Uterus (tissue), 4 donors: ENCODE results near the gene DSTN. TPM values are rescaled to one million over a fixed set of nuclear protein-coding genes. Genes with fewer than 3 reads are reported as not detected.

Experiments
- DNase-seq, 2 donors: peaks; one replicate each; pipeline ENCODE4 v3.0.0-alpha.2; 2019 to 2020
- H3K27ac ChIP-seq, 2 donors: fragments of 200-600 bp; sonication (generic); 1 replicate in 1 of 2; 2 replicates in 1 of 2; pipeline ENCODE4 v1.5.1; 2016 to 2018
- H3K27me3 ChIP-seq, 2 donors: fragments of 200-600 bp; sonication (generic); one replicate each; pipeline ENCODE4 v1.5.1; 2018 to 2019; ENCODE audit warnings: control low read depth in 1 of 2
- H3K36me3 ChIP-seq, 2 donors: fragments of 200-600 bp; sonication (generic); one replicate each; pipeline ENCODE4 v1.5.1; 2019; ENCODE audit warnings: control low read depth in 1 of 2
- H3K4me1 ChIP-seq, 2 donors: fragments of 200-600 bp; sonication (generic); one replicate each; pipeline ENCODE4 v1.5.1; 2018 to 2019; ENCODE audit warnings: control low read depth in 1 of 2
- H3K4me3 ChIP-seq, 2 donors: fragments of 200-600 bp; sonication (generic); 1 replicate in 1 of 2; 2 replicates in 1 of 2; pipeline ENCODE4 v1.5.1; 2018 to 2019; ENCODE audit warnings: mild to moderate bottlenecking in 1 of 2
- H3K9me3 ChIP-seq, 2 donors: fragments of 200-600 bp; sonication (generic); one replicate each; pipeline ENCODE4 v1.5.1; 2019; ENCODE audit warnings: control low read depth in 1 of 2
- POLR2A ChIP-seq, 2 donors: fragments of 450-650 bp; IDR thresholded peaks; one replicate each; pipeline ENCODE4 v1.6.1; 2016; ENCODE audit warnings: antibody characterized with exemption in 2 of 2, mild to moderate bottlenecking in 1 of 2, moderate library complexity in 1 of 2
- intact Hi-C: fragments of 100-400 bp; cut with DNase I; formaldehyde crosslinking; loops from one replicate; pipeline ENCODE4 v1.15.1; 2023; ENCODE audit warnings: low total_unique reads
- total RNA-seq, 4 donors: library from RNA; depleted of rRNA in 3 of 4; stranded (reverse); fragments of >200 nt in 3 of 4; gene quantifications; one replicate each; pipeline versions ENCODE4 v1.1.0 to v1.2.4, GENCODE V29; 2014 to 2023
- TF ChIP-seq, protein P1 (sequence below), 4 experiments: fragments of 200-600 bp in 2 of 4; fragments of 450-650 bp in 2 of 4; sonication (generic) in 2 of 4; IDR thresholded peaks; one replicate each; pipeline ENCODE4 v1.5.1; 2016 to 2019; ENCODE audit warnings: antibody characterized with exemption in 4 of 4, mild to moderate bottlenecking in 2 of 4, moderate library complexity in 1 of 4
- donor health status: DM: yes; HTN: yes; CAD: no.

The DSTN gene
- total RNA-seq, 4 donors from 2014 or later, result 294 to 674 (median 623) TPM

DNA sequence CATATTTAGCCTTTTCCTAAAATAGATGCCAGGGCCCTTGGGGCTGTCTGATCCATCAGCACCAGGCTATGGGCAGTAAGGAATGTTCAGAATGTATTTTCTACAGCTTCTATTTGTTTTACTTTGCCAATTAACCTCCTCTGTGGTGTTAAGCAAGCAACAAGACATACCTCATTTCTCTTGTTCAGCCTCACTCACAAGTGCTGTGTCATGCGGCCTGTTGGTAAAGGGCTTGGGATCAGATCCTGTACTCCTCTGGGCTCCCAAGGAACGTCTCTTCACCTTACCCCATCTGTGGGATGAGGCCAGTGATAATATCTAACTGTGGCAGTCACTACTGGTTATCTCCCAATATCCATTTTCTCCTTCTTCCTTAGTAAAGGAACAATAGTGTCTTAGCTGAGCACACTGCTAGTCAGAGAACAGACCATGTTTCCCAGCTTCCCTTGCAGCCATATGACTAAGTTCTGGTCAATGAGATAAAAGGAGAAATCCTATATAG lies 7.0 kb upstream of the DSTN start:
- no peak for DNase-seq
- H3K9me3 ChIP-seq, result no peaks in the 10 kb centered on the region
- peak overlapping the region in 1 of 2 donors; percentile 45 for H3K27ac ChIP-seq
- peaks cover 11 to 12% of the 10 kb centered on the region in 2 donors for H3K4me1 ChIP-seq
- H3K27me3 ChIP-seq, result no peaks in the 10 kb centered on the region
- no peaks in the 10 kb centered on the region for H3K36me3 ChIP-seq
- TF ChIP-seq, protein P1, sequence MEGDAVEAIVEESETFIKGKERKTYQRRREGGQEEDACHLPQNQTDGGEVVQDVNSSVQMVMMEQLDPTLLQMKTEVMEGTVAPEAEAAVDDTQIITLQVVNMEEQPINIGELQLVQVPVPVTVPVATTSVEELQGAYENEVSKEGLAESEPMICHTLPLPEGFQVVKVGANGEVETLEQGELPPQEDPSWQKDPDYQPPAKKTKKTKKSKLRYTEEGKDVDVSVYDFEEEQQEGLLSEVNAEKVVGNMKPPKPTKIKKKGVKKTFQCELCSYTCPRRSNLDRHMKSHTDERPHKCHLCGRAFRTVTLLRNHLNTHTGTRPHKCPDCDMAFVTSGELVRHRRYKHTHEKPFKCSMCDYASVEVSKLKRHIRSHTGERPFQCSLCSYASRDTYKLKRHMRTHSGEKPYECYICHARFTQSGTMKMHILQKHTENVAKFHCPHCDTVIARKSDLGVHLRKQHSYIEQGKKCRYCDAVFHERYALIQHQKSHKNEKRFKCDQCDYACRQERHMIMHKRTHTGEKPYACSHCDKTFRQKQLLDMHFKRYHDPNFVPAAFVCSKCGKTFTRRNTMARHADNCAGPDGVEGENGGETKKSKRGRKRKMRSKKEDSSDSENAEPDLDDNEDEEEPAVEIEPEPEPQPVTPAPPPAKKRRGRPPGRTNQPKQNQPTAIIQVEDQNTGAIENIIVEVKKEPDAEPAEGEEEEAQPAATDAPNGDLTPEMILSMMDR (IDR thresholded peaks at IDR 0.05), result no peak
- TF ChIP-seq POLR2A (IDR thresholded peaks at IDR 0.05), result no peak
- no peak overlapping the region for H3K4me3 ChIP-seq
- intact Hi-C loops, result no loop called here

DNA sequence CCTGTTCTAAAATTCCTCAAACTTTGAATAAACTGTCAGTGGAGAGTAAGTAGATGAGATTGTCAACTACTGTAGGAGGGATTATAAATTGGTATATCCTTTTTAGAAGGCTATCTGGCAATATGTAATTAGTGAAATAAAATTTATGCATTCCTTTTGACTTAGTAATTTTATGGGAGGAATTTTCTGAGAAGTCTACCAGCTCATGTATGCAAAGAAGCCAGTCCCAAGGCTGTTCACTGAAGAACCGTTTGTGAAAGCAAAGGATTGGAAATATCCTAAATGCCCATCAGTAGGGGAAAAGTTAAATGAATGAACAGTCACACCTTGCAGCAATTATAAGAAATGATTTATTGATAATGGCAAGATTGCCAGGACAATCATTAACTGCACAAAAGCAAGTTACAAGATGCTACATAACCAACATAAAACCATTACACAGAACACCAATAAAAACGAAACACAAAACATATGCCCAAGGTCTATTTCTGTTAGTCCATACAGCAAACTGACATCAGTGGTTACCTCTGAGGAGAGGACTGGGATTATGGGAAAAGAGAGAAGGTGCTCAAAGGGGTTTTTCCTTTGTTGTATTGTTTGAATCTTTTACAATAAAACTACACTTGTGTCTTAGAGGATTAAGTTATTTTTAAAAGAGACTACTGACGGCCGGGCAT lies 4.6 kb upstream of the DSTN start:
- TF ChIP-seq, protein P1 (IDR thresholded peaks at IDR 0.05), result no peak
- TF ChIP-seq POLR2A (IDR thresholded peaks at IDR 0.05), result no peak
- H3K4me1 ChIP-seq, result peaks cover 0 to 2% of the 10 kb centered on the region in 2 donors
- intact Hi-C loops, result no loop called here
- H3K27ac ChIP-seq, result peak overlapping the region; percentile 56 to 100
- no peak overlapping the region for H3K4me3 ChIP-seq
- H3K27me3 ChIP-seq, result no peaks in the 10 kb centered on the region
- H3K9me3 ChIP-seq, result no peaks in the 10 kb centered on the region
- H3K36me3 ChIP-seq, result no peaks in the 10 kb centered on the region
- DNase-seq, result no peak

- Histone ChIP-seq H3K27ac (peak overlapping the region; percentile 99 to 100), H3K27me3 (no peaks in the 10 kb centered on the region), H3K36me3 (no peaks in the 10 kb centered on the region), H3K4me1 (no peaks in the 10 kb centered on the region), H3K9me3 (no peaks in the 10 kb centered on the region), H3K4me3 (no peak overlapping the region)
- no peak for DNase-seq
- TF ChIP-seq, protein P1 (IDR thresholded peaks at IDR 0.05), result no peak
- TF ChIP-seq POLR2A (IDR thresholded peaks at IDR 0.05), result no peak
- intact Hi-C loops, result no loop called here
Measured at GRCh38 chr20:17566345-17566744, 3.5 kb upstream of the DSTN start.

DNA sequence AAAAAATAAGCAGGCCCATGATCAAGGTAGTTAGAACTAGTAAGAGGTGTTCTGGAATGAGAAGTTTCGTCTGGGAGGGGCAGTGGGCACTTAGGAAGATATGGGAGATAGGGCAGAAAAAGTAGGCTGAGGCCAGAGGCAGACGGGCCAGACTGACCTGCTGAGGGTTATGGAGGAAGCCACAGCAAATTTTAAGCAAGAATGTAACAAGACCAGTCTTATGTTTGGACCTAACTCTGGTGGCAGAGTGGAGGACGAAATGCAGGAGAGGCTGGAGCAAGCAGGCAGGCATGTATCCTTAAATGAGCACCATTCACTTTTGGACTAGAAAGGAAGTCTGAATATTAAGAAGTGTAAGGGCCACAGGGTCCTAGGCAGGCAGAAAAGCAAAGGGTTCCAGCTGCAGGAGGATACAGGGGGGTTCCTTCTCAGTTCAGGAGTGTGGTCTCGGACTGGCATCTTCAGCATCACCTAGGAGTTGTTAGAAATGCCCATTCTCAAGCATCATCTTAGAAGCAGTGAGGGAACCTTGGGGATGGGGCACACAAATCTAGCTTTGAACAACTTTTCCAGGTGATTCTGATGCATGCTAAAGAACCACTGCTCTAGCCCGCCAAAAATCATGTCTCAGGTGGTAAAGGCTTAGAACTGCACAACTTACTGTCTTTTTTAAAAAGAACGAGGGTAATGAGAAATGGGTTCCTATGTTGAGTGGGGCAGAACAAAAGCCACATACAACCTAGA lies 1.7 kb upstream of the DSTN start:
- DNase-seq, result no peak
- Histone ChIP-seq H3K4me3 (peak overlapping the region; percentile 72 to 77), H3K9me3 (no peaks in the 10 kb centered on the region), H3K27ac (peak overlapping the region; percentile 99 to 100), H3K36me3 (no peaks in the 10 kb centered on the region), H3K27me3 (no peaks in the 10 kb centered on the region), H3K4me1 (no peaks in the 10 kb centered on the region)
- intact Hi-C loops, result no loop called here
- TF ChIP-seq POLR2A (IDR thresholded peaks at IDR 0.05), result no peak
- TF ChIP-seq, protein P1 (IDR thresholded peaks at IDR 0.05), result no peak

DNA sequence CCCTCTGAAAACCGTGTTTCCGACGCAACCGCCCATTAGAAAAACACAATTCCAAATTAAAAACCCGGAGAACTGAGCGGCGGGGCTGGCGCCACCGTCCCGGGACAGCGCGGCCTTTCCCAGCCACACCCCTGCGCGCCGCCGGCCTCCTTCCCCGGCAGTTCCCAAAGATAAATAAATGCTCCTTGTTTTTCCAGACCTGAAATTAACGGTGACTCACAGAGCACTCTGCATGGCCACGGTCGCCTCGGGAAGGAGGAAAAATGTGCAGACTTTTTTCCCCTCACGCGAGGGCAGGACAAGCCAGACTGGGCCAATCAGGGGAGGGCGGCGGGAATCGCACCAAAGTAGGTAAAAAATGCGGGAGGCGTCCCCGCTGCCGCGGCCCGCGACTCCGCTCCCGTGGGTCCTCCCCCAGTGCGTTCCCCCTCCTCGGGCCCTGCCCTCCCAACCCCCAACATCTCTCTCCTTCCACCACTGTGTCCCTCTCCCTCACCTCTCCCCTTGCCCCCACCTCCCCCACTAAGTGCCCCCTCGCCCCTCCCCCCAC lies 828 bp upstream of the DSTN start:
- no peaks in the 10 kb centered on the region for H3K27me3 ChIP-seq
- H3K9me3 ChIP-seq, result no peaks in the 10 kb centered on the region
- H3K4me3 ChIP-seq, result peak overlapping the region; percentile 72 to 77
- peak overlapping the region; percentile 99 to 100 for H3K27ac ChIP-seq
- intact Hi-C loops, result no loop called here
- H3K4me1 ChIP-seq, result no peaks in the 10 kb centered on the region
- peak; percentile 84 to 95 for TF ChIP-seq POLR2A (IDR thresholded peaks at IDR 0.05)
- TF ChIP-seq, protein P1 (IDR thresholded peaks at IDR 0.05), result no peak
- peak; percentile 92 to 97 for DNase-seq
- no peaks in the 10 kb centered on the region for H3K36me3 ChIP-seq
